CD14-positive monocyte (primary cell): ENCODE measurements around the gene JARID2. TPM values are rescaled to one million over a fixed set of nuclear protein-coding genes. Genes with fewer than 3 reads are reported as not detected.

Experiments
- DNase-seq, 3 donors: peaks; one replicate each; pipeline ENCODE4 v3.0.0-alpha.2; 2011 to 2022
- H2AFZ ChIP-seq: 2 replicates; pipeline ENCODE4 v1.6.0; 2012; ENCODE audit warnings: mild to moderate bottlenecking, low read depth, low read length, inconsistent platforms; ENCODE audit not compliant: insufficient read depth, poor library complexity, severe bottlenecking
- H3K27ac ChIP-seq, 2 donors: 1 replicate in 1 of 2; 2 replicates in 1 of 2; pipeline ENCODE4 v1.5.1; 2012 to 2013; ENCODE audit warnings: low read length in 2 of 2, control low read depth in 1 of 2, inconsistent platforms in 1 of 2, low read depth in 1 of 2, mild to moderate bottlenecking in 1 of 2
- H3K27me3 ChIP-seq, 2 donors: one replicate each; pipeline versions ENCODE4 v1.6.0 to v1.6.1; 2011 to 2013; ENCODE audit warnings: low read length in 2 of 2; ENCODE audit not compliant: control insufficient read depth in 2 of 2, insufficient read depth in 2 of 2
- H3K36me3 ChIP-seq, 2 donors: replicated peaks in 1 of 2; 1 replicate in 1 of 2; 2 replicates in 1 of 2; pipeline versions ENCODE4 v1.5.1 to v1.6.1; 2012 to 2013; ENCODE audit warnings: low read length in 2 of 2, control low read depth in 1 of 2, inconsistent platforms in 1 of 2, mild to moderate bottlenecking in 1 of 2; ENCODE audit not compliant: insufficient read depth in 2 of 2, control insufficient read depth in 1 of 2
- H3K4me1 ChIP-seq, 2 donors: 1 replicate in 1 of 2; 2 replicates in 1 of 2; pipeline versions ENCODE4 v1.5.1 to v1.6.1; 2012 to 2013; ENCODE audit warnings: low read length in 2 of 2, control low read depth in 1 of 2, inconsistent platforms in 1 of 2, mild to moderate bottlenecking in 1 of 2, moderate library complexity in 1 of 2; ENCODE audit not compliant: insufficient read depth in 2 of 2, control insufficient read depth in 1 of 2
- H3K4me2 ChIP-seq: replicated peaks from 2 replicates; pipeline ENCODE3; 2012; ENCODE audit warnings: low read length, moderate library complexity, mild to moderate bottlenecking; ENCODE audit not compliant: poor library complexity, severe bottlenecking; ENCODE audit errors: extremely low read depth
- H3K4me3 ChIP-seq, 3 experiments: fragments of 200-600 bp in 1 of 3; sonication (generic) in 1 of 3; replicated peaks in 1 of 3; 1 replicate in 2 of 3; 2 replicates in 1 of 3; pipeline ENCODE4 v1.5.1; 2011 to 2013; ENCODE audit warnings: low read length in 3 of 3, mild to moderate bottlenecking in 3 of 3, control low read depth in 2 of 3, low read depth in 2 of 3, inconsistent platforms in 1 of 3, moderate library complexity in 1 of 3
- H3K79me2 ChIP-seq: 2 replicates; pipeline ENCODE4 v1.6.0; 2012; ENCODE audit warnings: mild to moderate bottlenecking, control low read depth, inconsistent platforms, low read length, moderate library complexity; ENCODE audit not compliant: insufficient read depth
- H3K9ac ChIP-seq: 2 replicates; pipeline ENCODE4 v1.6.0; 2017; ENCODE audit warnings: low read length, mild to moderate bottlenecking; ENCODE audit not compliant: insufficient read depth, poor library complexity, severe bottlenecking
- H3K9me3 ChIP-seq, 2 donors: replicated peaks in 1 of 2; 1 replicate in 1 of 2; 2 replicates in 1 of 2; pipeline versions ENCODE4 v1.5.1 to v1.6.1; 2012 to 2013; ENCODE audit warnings: low read length in 2 of 2, control low read depth in 1 of 2; ENCODE audit not compliant: control insufficient read depth in 1 of 2, insufficient read depth in 1 of 2
- H4K20me1 ChIP-seq: 2 replicates; pipeline ENCODE4 v1.6.0; 2012; ENCODE audit warnings: mild to moderate bottlenecking, low read length, control low read depth, moderate library complexity; ENCODE audit not compliant: insufficient read depth
- H3K27ac Mint-ChIP-seq, 7 donors: one replicate each; pipeline ENCODE4 v1.8.0; 2020; ENCODE audit warnings: mild to moderate bottlenecking in 7 of 7, mixed read lengths in 7 of 7, moderate library complexity in 6 of 7, inconsistent platforms in 2 of 7
- H3K27me3 Mint-ChIP-seq, 3 donors: one replicate each; pipeline ENCODE4 v1.8.0; 2021 to 2022; ENCODE audit warnings: low read depth in 3 of 3, mild to moderate bottlenecking in 3 of 3, mixed read lengths in 3 of 3, moderate library complexity in 3 of 3, inconsistent platforms in 1 of 3
- H3K36me3 Mint-ChIP-seq, 2 donors: one replicate each; pipeline ENCODE4 v1.8.0; 2020; ENCODE audit warnings: mixed read lengths in 2 of 2, inconsistent platforms in 1 of 2, mild to moderate bottlenecking in 1 of 2
- H3K4me1 Mint-ChIP-seq: one replicate; pipeline ENCODE4 v1.8.0; 2020; ENCODE audit warnings: mild to moderate bottlenecking, mixed read lengths
- H3K4me3 Mint-ChIP-seq, 2 donors: one replicate each; pipeline ENCODE4 v1.8.0; 2020; ENCODE audit warnings: mild to moderate bottlenecking in 2 of 2, mixed read lengths in 2 of 2, moderate library complexity in 1 of 2
- H3K9me3 Mint-ChIP-seq, 7 donors: one replicate each; pipeline ENCODE4 v1.8.0; 2020 to 2022; ENCODE audit warnings: mixed read lengths in 7 of 7, mild to moderate bottlenecking in 6 of 7, moderate library complexity in 6 of 7, inconsistent platforms in 2 of 7
- CTCF ChIP-seq: fragments of 200-600 bp; IDR thresholded peaks from one replicate; pipeline ENCODE4 v1.8.0; 2022; ENCODE audit warnings: antibody characterized with exemption, mild to moderate bottlenecking
- WGBS: methylation state at CpG from one replicate; pipeline ENCODE4 v1.1.5; 2013; ENCODE audit warnings: missing lambda C conversion rate; ENCODE audit not compliant: insufficient coverage; 5-methylcytosine and 5-hydroxymethylcytosine counted together
- intact Hi-C, 2 donors: fragments of 100-400 bp; cut with micrococcal nuclease; formaldehyde crosslinking; loops; one replicate each; pipeline versions ENCODE4 v1.15.0 to v1.15.1; 2023
- polyA plus RNA-seq, 3 donors: library from polyadenylated mRNA; depleted of rRNA in 1 of 3; unstranded in 2 of 3; stranded (reverse) in 1 of 3; fragments of 300-500 nt in 2 of 3; fragments of >200 nt in 1 of 3; fragmentation: Illumina TruSeq in 2 of 3; gene quantifications; 1 replicate in 2 of 3; 2 replicates in 1 of 3; pipeline ENCODE4 v1.2.3, GENCODE V29; 2012 to 2021
- small RNA-seq: library from RNA; depleted of rRNA; stranded (forward); fragments of <200 nt; gene quantifications from one replicate; pipeline ENCODE3, GENCODE V24; 2012; ENCODE audit warnings: low read depth; ENCODE audit not compliant: insufficient read length

JARID2 gene
- polyA plus RNA-seq, 3 donors = 6.8 to 17.5 (median 12.5) TPM

- Mint-ChIP-seq H3K27me3 (peaks cover 0 to 4% (median 2%) of the 10 kb centered on the region in 3 donors), H3K27ac (no peak overlapping the region), H3K9me3 (peaks cover 0 to 2% (median 0%) of the 10 kb centered on the region in 7 donors), H3K4me3 (no peak overlapping the region), H3K36me3 (peaks cover 12% of the 10 kb centered on the region in 2 donors), H3K4me1 (peaks cover under 1% of the 10 kb centered on the region)
- no peak overlapping the region for H3K4me2 ChIP-seq
- H3K27me3 ChIP-seq = no peaks in the 10 kb centered on the region
- H3K36me3 ChIP-seq = peaks cover 0 to 15% of the 10 kb centered on the region in 2 donors
- H3K79me2 ChIP-seq = peaks cover 20% of the 10 kb centered on the region
- intact Hi-C loops = no loop called here
- H3K27ac ChIP-seq = no peak overlapping the region
- H3K4me3 ChIP-seq = no peak overlapping the region
- no peaks in the 10 kb centered on the region for H3K4me1 ChIP-seq
- TF ChIP-seq CTCF = no peak
- no peak overlapping the region for H3K9ac ChIP-seq
- peaks cover 9% of the 10 kb centered on the region for H4K20me1 ChIP-seq
- no peaks in the 10 kb centered on the region for H3K9me3 ChIP-seq
- WGBS = 100% methylated on average over 2 of the region's 2 CpGs
- no peak for DNase-seq
- no peak overlapping the region for H2AFZ ChIP-seq
Observed at GRCh38 chr6:15570171-15570570, 324.3 kb downstream of the JARID2 start.

Small RNA genes within 50 kb of the gene (small RNA-seq; reads per million reads assigned to genes)
- gene RF00001 = not detected
- not detected for gene RNU6-522P
- gene RNU6-645P = not detected
